Choroid plexus epithelial cell (primary cell): ENCODE results near the gene GEMIN5.

ENCODE experiments used
- DNase-seq: peaks from one replicate; pipeline ENCODE4 v3.0.0-alpha.2; 2010; ENCODE audit warnings: low read depth
- H3K4me3 ChIP-seq: 2 replicates; pipeline ENCODE4 v1.5.1; 2011; ENCODE audit warnings: low read depth, mild to moderate bottlenecking, control low read depth, low read length, moderate library complexity
- CTCF ChIP-seq: conservative IDR thresholded peaks from 2 replicates; pipeline ENCODE4 v1.5.1; 2011; ENCODE audit warnings: low read depth, mild to moderate bottlenecking, control low read depth, inconsistent platforms, low read length, moderate library complexity

GEMIN5 gene

DNA sequence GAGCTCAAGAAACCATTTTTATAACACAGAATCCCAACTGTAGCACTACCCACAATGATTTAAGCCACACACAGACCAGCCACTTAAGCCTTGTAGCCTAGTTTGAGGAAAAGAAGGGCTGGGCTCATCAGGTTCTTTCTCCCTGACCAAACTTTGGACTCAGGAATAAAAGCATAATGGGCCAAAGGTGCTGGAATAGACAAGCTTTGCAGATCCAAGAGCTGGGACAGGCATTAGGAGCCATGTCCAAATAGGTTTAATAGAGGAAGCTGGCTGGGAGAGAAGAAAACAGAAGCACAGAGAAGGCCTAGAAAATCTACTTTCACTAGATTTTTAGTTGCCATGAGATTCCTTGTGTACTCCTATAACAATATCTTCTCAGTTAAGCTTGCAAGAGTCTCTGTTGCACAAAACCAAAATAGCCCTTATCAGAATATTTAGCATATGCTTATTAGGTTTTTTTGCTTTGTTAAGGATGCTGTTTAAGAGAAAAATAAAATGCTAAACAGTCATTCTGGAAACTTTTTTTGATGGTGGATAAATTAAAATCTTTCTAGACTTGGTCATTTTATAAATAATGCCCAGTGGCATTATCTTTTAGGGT lies 41.3 kb downstream of the GEMIN5 start:
- no peak for DNase-seq
- no peak overlapping the region for H3K4me3 ChIP-seq
- TF ChIP-seq CTCF: no peak

- DNase-seq: no peak
- TF ChIP-seq CTCF: no peak
- no peak overlapping the region for H3K4me3 ChIP-seq
These were observed 42.1 kb downstream of the GEMIN5 start for GRCh38 chr5:154895606-154896561.

GRCh38 chr5:154893381-154893780 lies 44.6 kb downstream of the GEMIN5 start:
- no peak for DNase-seq
- TF ChIP-seq CTCF: no peak
- H3K4me3 ChIP-seq: no peak overlapping the region

DNA sequence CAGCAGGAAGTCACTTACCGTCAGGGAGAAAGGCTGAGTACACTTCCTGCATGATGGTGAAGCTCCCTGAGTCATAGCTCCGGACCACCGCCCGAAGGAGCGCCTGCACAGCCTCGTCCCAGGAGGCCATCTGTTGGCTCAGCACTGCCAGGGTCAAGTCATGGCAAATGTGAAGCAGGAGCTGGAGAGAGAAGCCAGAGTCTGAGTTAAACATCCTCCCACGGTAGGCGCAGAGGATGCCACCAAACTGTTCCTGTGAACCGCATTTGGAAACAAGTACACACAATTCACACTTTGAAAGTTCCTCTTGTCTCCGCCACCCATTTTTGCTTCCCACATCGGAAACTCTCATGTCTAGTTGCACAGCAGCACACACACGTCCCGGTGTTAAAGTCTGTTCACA lies 45.6 kb downstream of the GEMIN5 start:
- no peak overlapping the region for H3K4me3 ChIP-seq
- no peak for TF ChIP-seq CTCF

GRCh38 chr5:154885439-154885838 lies 52.6 kb downstream of the GEMIN5 start:
- no peak overlapping the region for H3K4me3 ChIP-seq
- no peak for DNase-seq
- TF ChIP-seq CTCF: no peak

More for the DNA sequence above, 45.6 kb downstream of the GEMIN5 start:
- DNase-seq: no peak

- no peak for TF ChIP-seq CTCF
- DNase-seq: no peak
- H3K4me3 ChIP-seq: no peak overlapping the region
These were observed 53.6 kb downstream of the GEMIN5 start for GRCh38 chr5:154884424-154884823.
